Right atrium auricular region (tissue), 2 donors: Measurements from ENCODE around the gene UBTD1. TPM values are rescaled to one million over a fixed set of nuclear protein-coding genes. Genes with fewer than 3 reads are reported as not detected.
"Not testable (repeated sequence)": the region's sequence is repeated elsewhere in the genome, so short reads cannot be mapped to it uniquely, and the experiment has no call there.

Experiments used
- DNase-seq: peaks from one replicate; pipeline ENCODE4 v3.0.0-alpha.2; 2019; ENCODE audit warnings: low spot score
- H3K27ac ChIP-seq, 2 donors: fragments of 200-600 bp; sonication (generic); 1 replicate in 1 of 2; 2 replicates in 1 of 2; pipeline ENCODE4 v1.5.1; 2016 to 2019
- H3K27me3 ChIP-seq, 2 donors: fragments of 200-600 bp; sonication (generic); one replicate each; pipeline versions ENCODE4 v1.5.1 to v1.6.0; 2017 to 2019
- H3K36me3 ChIP-seq: fragments of 200-600 bp; sonication (generic); one replicate; pipeline ENCODE4 v1.5.1; 2016
- H3K4me1 ChIP-seq, 2 donors: fragments of 200-600 bp; sonication (generic); one replicate each; pipeline versions ENCODE4 v1.5.1 to v1.6.0; 2017 to 2019
- H3K4me3 ChIP-seq, 2 donors: fragments of 200-600 bp; sonication (generic); 1 replicate in 1 of 2; 2 replicates in 1 of 2; pipeline ENCODE4 v1.5.1; 2017 to 2019; ENCODE audit warnings: mild to moderate bottlenecking in 1 of 2, moderate library complexity in 1 of 2
- H3K9me3 ChIP-seq, 2 donors: fragments of 200-600 bp; sonication (generic); one replicate each; pipeline ENCODE4 v1.5.1; 2019
- CTCF ChIP-seq, 2 donors: fragments of 200-600 bp; sonication (generic); IDR thresholded peaks; one replicate each; pipeline ENCODE4 v1.5.1; 2019; ENCODE audit warnings: antibody characterized with exemption in 2 of 2
- total RNA-seq, 2 donors: library from RNA; depleted of rRNA; stranded (reverse); fragments of >200 nt; gene quantifications; one replicate each; pipeline ENCODE4 v1.1.0, GENCODE V29; 2016

UBTD1 gene
- total RNA-seq, 2 donors from 2014 or later = 26.7 to 30.7 TPM

- H3K4me1 ChIP-seq = peaks cover 0 to 41% of the 10 kb centered on the region in 2 donors
- no peaks in the 10 kb centered on the region for H3K27me3 ChIP-seq
- no peak for TF ChIP-seq CTCF (IDR thresholded peaks at IDR 0.05)
- no peak overlapping the region for H3K4me3 ChIP-seq
- DNase-seq = no peak
- H3K27ac ChIP-seq = no peak overlapping the region
- H3K36me3 ChIP-seq = no peaks in the 10 kb centered on the region
- H3K9me3 ChIP-seq = no peaks in the 10 kb centered on the region
Observed at GRCh38 chr10:97525683-97526110, 27.0 kb downstream of the UBTD1 start.

GRCh38 chr10:97528876-97529275 lies 30.2 kb downstream of the UBTD1 start:
- not testable (repeated sequence) for H3K36me3 ChIP-seq, H3K27ac ChIP-seq, H3K4me3 ChIP-seq, H3K9me3 ChIP-seq, H3K27me3 ChIP-seq, DNase-seq
- H3K4me1 ChIP-seq = peaks cover 0 to 24% of the 10 kb centered on the region in 2 donors

- Histone ChIP-seq H3K9me3 (no peaks in the 10 kb centered on the region), H3K27ac (no peak overlapping the region), H3K36me3 (no peaks in the 10 kb centered on the region), H3K4me3 (no peak overlapping the region), H3K4me1 (peaks cover 0 to 19% of the 10 kb centered on the region in 2 donors), H3K27me3 (no peaks in the 10 kb centered on the region)
- no peak for DNase-seq
- no peak for TF ChIP-seq CTCF (IDR thresholded peaks at IDR 0.05)
Observed at GRCh38 chr10:97529685-97530465, 31.2 kb downstream of the UBTD1 start.

- no peak overlapping the region for H3K27ac ChIP-seq
- no peak for DNase-seq
- no peaks in the 10 kb centered on the region for H3K27me3 ChIP-seq
- peaks cover 0 to 13% of the 10 kb centered on the region in 2 donors for H3K4me1 ChIP-seq
- H3K9me3 ChIP-seq = no peaks in the 10 kb centered on the region
- no peak for TF ChIP-seq CTCF (IDR thresholded peaks at IDR 0.05)
- H3K4me3 ChIP-seq = no peak overlapping the region
- no peaks in the 10 kb centered on the region for H3K36me3 ChIP-seq
Observed at GRCh38 chr10:97531401-97531986, 32.8 kb downstream of the UBTD1 start.

GRCh38 chr10:97532935-97533671 lies 34.4 kb downstream of the UBTD1 start:
- no peak for DNase-seq
- no peak overlapping the region for H3K4me3 ChIP-seq

More at GRCh38 chr10:97532935-97533671, 34.4 kb downstream of the UBTD1 start:
- no peaks in the 10 kb centered on the region for H3K36me3 ChIP-seq
- H3K9me3 ChIP-seq = no peaks in the 10 kb centered on the region
- no peak overlapping the region for H3K27ac ChIP-seq
- no peaks in the 10 kb centered on the region for H3K27me3 ChIP-seq
- no peak for TF ChIP-seq CTCF (IDR thresholded peaks at IDR 0.05)
- H3K4me1 ChIP-seq = peaks cover 0 to 13% of the 10 kb centered on the region in 2 donors
